Measurements from ENCODE around the gene GPR12. TPM values are rescaled to one million over a fixed set of nuclear protein-coding genes. Genes with fewer than 3 reads are reported as not detected.

The GPR12 gene
- total and polyA plus RNA-seq, 10 of the 15 experiments (the other 5 are each of a cell fraction or from before 2014, with no cell fraction given): not detected

GRCh38 chr13:26749905-26750304 lies 10.7 kb downstream of the GPR12 start:
- FAIRE-seq (no peak), ATAC-seq (no peak), DNase-seq (ENCODE audit: low read depth, low spot score) (no peak)
- in situ Hi-C loops (cut with MboI) (no loop called here), intact Hi-C loops (cut with micrococcal nuclease; ENCODE audit: unreplicated experiment) (no loop called here)
- ChIA-PET SMC1A (ENCODE audit: uncharacterized antibody, unreplicated experiment) (no interaction called here), RAD21 (ENCODE audit: unreplicated experiment) (no interaction called here), POLR2A (no interaction called here), CTCF (interaction anchor here (0.5 kb wide), 1 partner anchor 1121 kb away, joined by 4 read pairs; no protein-coding TSS in a partner anchor)
- H4K20me1 ChIP-seq (ENCODE audit: control insufficient read depth, insufficient read depth): no peaks in the 10 kb centered on the region
- no peaks in the 10 kb centered on the region for H3K79me2 ChIP-seq (ENCODE audit: control insufficient read depth, insufficient read depth, low read length)
- H3K4me1 ChIP-seq (ENCODE audit: control insufficient read depth, insufficient read depth, low read length): no peaks in the 10 kb centered on the region
- BruUV-seq (replicated peaks): no TSS peak
- WGBS (ENCODE audit: insufficient coverage, insufficient replicate concordance, low lambda C conversion rate, missing lambda C conversion rate): 17% methylated on average over 3 of the region's 3 CpGs
- no peak overlapping the region for H2AFZ ChIP-seq (ENCODE audit: control insufficient read depth, low read depth, low read length)
- H3K9me3 ChIP-seq (replicated peaks; ENCODE audit: control insufficient read depth, insufficient read depth, low read length): no peaks in the 10 kb centered on the region
- H3K27ac ChIP-seq (ENCODE audit: control insufficient read depth, insufficient read depth): no peak overlapping the region
- no peaks in the 10 kb centered on the region for H3K36me3 ChIP-seq (ENCODE audit: control insufficient read depth in 2 of 2, insufficient read depth in 2 of 2, low read length in 1 of 2)
- H3K4me2 ChIP-seq (ENCODE audit: control insufficient read depth, insufficient read depth): no peak overlapping the region
- H3K4me3 ChIP-seq: no peak overlapping the region
- no peak overlapping the region for H3K9ac ChIP-seq (ENCODE audit: control insufficient read depth, insufficient read depth, low read length)
- H3K27me3 ChIP-seq (replicated peaks in 1 of 2; ENCODE audit: control insufficient read depth in 2 of 2, insufficient read depth in 2 of 2, low read length in 1 of 2): no peaks in the 10 kb centered on the region; a peak in 1 of 4 replicates
- TF ChIP-seq MEF2B (IDR thresholded peaks at IDR 0.05; ENCODE audit: partially characterized antibody, poor library complexity, severe bottlenecking) (no peak), HDAC6 (IDR thresholded peaks at IDR 0.05; ENCODE audit: unreplicated experiment) (no peak), YBX1 (IDR thresholded peaks at IDR 0.05) (no peak), RB1 (IDR thresholded peaks at IDR 0.05; ENCODE audit: borderline replicate concordance) (no peak), MEF2A (IDR thresholded peaks at IDR 0.05; ENCODE audit: insufficient read depth, low read depth, low read length) (no peak), MYC (IDR thresholded peaks at IDR 0.05; ENCODE audit: insufficient read depth, insufficient read length, insufficient replicate concordance, low read length, severe bottlenecking) (no peak), BRCA1 (IDR thresholded peaks at IDR 0.05; ENCODE audit: low read depth, low read length) (no peak), CHD4 (IDR thresholded peaks at IDR 0.05) (no peak), STAT1 (conservative IDR thresholded peaks at IDR 0.05) (no peak), ZBTB4 (CRISPR knock-in tag; IDR thresholded peaks at IDR 0.05) (no peak), NFYA (IDR thresholded peaks at IDR 0.05; ENCODE audit: borderline replicate concordance, low read depth, low read length) (no peak), SP1 (IDR thresholded peaks at IDR 0.05; ENCODE audit: low read depth, low read length) (no peak), SPI1 (IDR thresholded peaks at IDR 0.05; ENCODE audit: borderline replicate concordance, insufficient read depth, low read depth, low read length) (no peak), CREB1 (IDR thresholded peaks at IDR 0.05; ENCODE audit: low read depth) (no peak)

Measured in GM12878 (cell line).